ENCODE measurements around the gene TRPM3.

- TF ChIP-seq CTCF (IDR thresholded peaks at IDR 0.05) (no peak), POLR2AphosphoS5 (IDR thresholded peaks at IDR 0.05; ENCODE audit: low read depth, low read length) (no peak), REST (IDR thresholded peaks at IDR 0.05; ENCODE audit: insufficient read depth in 1 of 2, low read depth in 2 of 2, low read length in 1 of 2) (no peak), SIN3A (IDR thresholded peaks at IDR 0.05; ENCODE audit: borderline replicate concordance, insufficient read depth, low read depth, low read length) (no peak), TCF7L2 (IDR thresholded peaks at IDR 0.05; ENCODE audit: low read depth, low read length) (no peak)
These were observed 133.4 kb downstream of the TRPM3 start for GRCh38 chr9:70987986-70988385.

Measured in Panc1 (cell line).